ENCODE measurements around the gene FOXP3. TPM values are rescaled to one million over a fixed set of nuclear protein-coding genes. Genes with fewer than 3 reads are reported as not detected.

Gene FOXP3
- polyA plus RNA-seq, 1 experiment = 0.09 TPM

- H3K27me3 ChIP-seq (ENCODE audit: control insufficient read depth, insufficient read depth, low read length) = no peaks in the 10 kb centered on the region
- ChIA-PET POLR2A (no interaction called here), CTCF (interaction anchor here (1.2 kb wide), 1 partner anchor 9 kb away, joined by 3 read pairs; no protein-coding TSS in a partner anchor)
- H3K9me3 ChIP-seq (ENCODE audit: control insufficient read depth, insufficient read depth, low read length) = no peaks in the 10 kb centered on the region
- TF ChIP-seq, protein P1, sequence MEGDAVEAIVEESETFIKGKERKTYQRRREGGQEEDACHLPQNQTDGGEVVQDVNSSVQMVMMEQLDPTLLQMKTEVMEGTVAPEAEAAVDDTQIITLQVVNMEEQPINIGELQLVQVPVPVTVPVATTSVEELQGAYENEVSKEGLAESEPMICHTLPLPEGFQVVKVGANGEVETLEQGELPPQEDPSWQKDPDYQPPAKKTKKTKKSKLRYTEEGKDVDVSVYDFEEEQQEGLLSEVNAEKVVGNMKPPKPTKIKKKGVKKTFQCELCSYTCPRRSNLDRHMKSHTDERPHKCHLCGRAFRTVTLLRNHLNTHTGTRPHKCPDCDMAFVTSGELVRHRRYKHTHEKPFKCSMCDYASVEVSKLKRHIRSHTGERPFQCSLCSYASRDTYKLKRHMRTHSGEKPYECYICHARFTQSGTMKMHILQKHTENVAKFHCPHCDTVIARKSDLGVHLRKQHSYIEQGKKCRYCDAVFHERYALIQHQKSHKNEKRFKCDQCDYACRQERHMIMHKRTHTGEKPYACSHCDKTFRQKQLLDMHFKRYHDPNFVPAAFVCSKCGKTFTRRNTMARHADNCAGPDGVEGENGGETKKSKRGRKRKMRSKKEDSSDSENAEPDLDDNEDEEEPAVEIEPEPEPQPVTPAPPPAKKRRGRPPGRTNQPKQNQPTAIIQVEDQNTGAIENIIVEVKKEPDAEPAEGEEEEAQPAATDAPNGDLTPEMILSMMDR (IDR thresholded peaks at IDR 0.05; ENCODE audit: low read depth, low read length) = no peak
- no peak overlapping the region for H3K27ac ChIP-seq (ENCODE audit: low read depth, low read length)
- DNase-seq (ENCODE audit: low read depth, low spot score) = no peak
- H3K4me3 ChIP-seq (ENCODE audit: low read depth, low read length) = no peak overlapping the region
Measured at GRCh38 chrX:49202022-49202421, 62.5 kb downstream of the FOXP3 start.

Other genes with a start within 250 kb of the FOXP3 start
- gene TFE3, start 221.4 kb downstream of the FOXP3 start, polyA plus RNA-seq (2011; rRNA removed) = 28.4 and 42.0 TPM in 2 replicates
- gene CCDC120, start 205.7 kb downstream of the FOXP3 start, polyA plus RNA-seq (2011; rRNA removed) = 0.83 and 1.0 TPM in 2 replicates
- 27.6 and 41.2 TPM in 2 replicates for gene PRAF2, start 190.7 kb downstream of the FOXP3 start, polyA plus RNA-seq (2011; rRNA removed)
- gene WDR45, start 184.8 kb downstream of the FOXP3 start, polyA plus RNA-seq (2011; rRNA removed) = 78.4 and 96.1 TPM in 2 replicates
- gene GPKOW, start 141.0 kb downstream of the FOXP3 start, polyA plus RNA-seq (2011; rRNA removed) = 20.3 and 21.9 TPM in 2 replicates
- 0.40 and 0.82 TPM in 2 replicates for gene MAGIX, start 102.0 kb downstream of the FOXP3 start, polyA plus RNA-seq (2011; rRNA removed)
- gene PLP2, start 92.8 kb downstream of the FOXP3 start, polyA plus RNA-seq (2011; rRNA removed) = 66.7 and 79.6 TPM in 2 replicates
- gene PRICKLE3, start 78.3 kb downstream of the FOXP3 start, polyA plus RNA-seq (2011; rRNA removed) = 3.6 and 4.1 TPM in 2 replicates
- gene SYP, start 64.5 kb downstream of the FOXP3 start, polyA plus RNA-seq (2011; rRNA removed) = 0.07 and 0.15 TPM in 2 replicates
- gene CACNA1F, start 31.4 kb downstream of the FOXP3 start, polyA plus RNA-seq (2011; rRNA removed) = not detected in 2 replicates
- gene CCDC22, start 29.2 kb downstream of the FOXP3 start, polyA plus RNA-seq (2011; rRNA removed) = 5.7 and 9.6 TPM in 2 replicates
- 1.1 and 2.4 TPM in 2 replicates for gene PPP1R3F, start 5.1 kb upstream of the FOXP3 start, polyA plus RNA-seq (2011; rRNA removed)
- gene GAGE10, start 38.9 kb upstream of the FOXP3 start, polyA plus RNA-seq (2011; rRNA removed) = not detected in 2 replicates
- not detected in 2 replicates for gene GAGE12J, start 57.3 kb upstream of the FOXP3 start, polyA plus RNA-seq (2011; rRNA removed)
- gene GAGE13, start 66.9 kb upstream of the FOXP3 start, polyA plus RNA-seq (2011; rRNA removed) = not detected in 2 replicates